Stimulated activated memory B cell treated with anti-CD40 and anti-IgM and Interleukin-4, amounts not matched to agents 10 μg/mL and 1 μg/mL and 100 μg/mL, for 72 hours (primary cell): ENCODE data around the gene LHFPL6.

Experiments
- ATAC-seq: fragments of 150-1000 bp; cut with Tn5 transposase; 2 replicates; pipeline ENCODE4 v1.10.0; 2021
- H3K27ac Mint-ChIP-seq: one replicate; pipeline ENCODE4 v1.8.0; 2022; ENCODE audit warnings: mild to moderate bottlenecking, mixed read lengths
- H3K27me3 Mint-ChIP-seq: one replicate; pipeline ENCODE4 v1.8.0; 2022; ENCODE audit warnings: mixed read lengths
- H3K36me3 Mint-ChIP-seq: one replicate; pipeline ENCODE4 v1.8.0; 2022; ENCODE audit warnings: mixed read lengths
- H3K4me1 Mint-ChIP-seq: one replicate; pipeline ENCODE4 v1.8.0; 2022; ENCODE audit warnings: mixed read lengths
- H3K4me3 Mint-ChIP-seq: one replicate; pipeline ENCODE4 v1.8.0; 2022; ENCODE audit warnings: mild to moderate bottlenecking, moderate library complexity, mixed read lengths
- H3K9me3 Mint-ChIP-seq: one replicate; pipeline ENCODE4 v1.8.0; 2022; ENCODE audit warnings: mixed read lengths

Gene LHFPL6

DNA sequence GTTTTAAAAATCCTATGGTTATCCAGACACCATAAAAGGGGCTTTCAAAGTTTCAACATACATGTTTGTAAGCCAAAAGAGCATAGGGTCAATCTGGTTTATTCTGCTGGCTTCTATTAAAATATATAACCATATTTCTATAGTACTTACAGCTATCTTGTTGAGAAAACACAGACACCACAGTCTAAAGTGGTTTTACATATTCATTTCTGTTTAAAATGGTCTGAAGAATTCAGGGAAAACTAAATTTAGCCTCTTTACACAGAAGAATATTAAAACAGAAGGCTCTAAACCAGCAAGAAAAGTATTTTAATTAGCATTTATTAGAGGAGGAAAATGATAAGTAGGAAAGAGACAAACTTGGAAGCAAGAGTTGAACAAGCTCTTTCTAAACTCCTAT lies 203.9 kb downstream of the LHFPL6 start:
- no peaks in the 10 kb centered on the region for H3K9me3 Mint-ChIP-seq
- no peak for ATAC-seq
- no peak overlapping the region for H3K4me3 Mint-ChIP-seq
- no peaks in the 10 kb centered on the region for H3K36me3 Mint-ChIP-seq
- H3K27me3 Mint-ChIP-seq: peaks cover 7% of the 10 kb centered on the region
- no peaks in the 10 kb centered on the region for H3K4me1 Mint-ChIP-seq
- no peak overlapping the region for H3K27ac Mint-ChIP-seq

DNA sequence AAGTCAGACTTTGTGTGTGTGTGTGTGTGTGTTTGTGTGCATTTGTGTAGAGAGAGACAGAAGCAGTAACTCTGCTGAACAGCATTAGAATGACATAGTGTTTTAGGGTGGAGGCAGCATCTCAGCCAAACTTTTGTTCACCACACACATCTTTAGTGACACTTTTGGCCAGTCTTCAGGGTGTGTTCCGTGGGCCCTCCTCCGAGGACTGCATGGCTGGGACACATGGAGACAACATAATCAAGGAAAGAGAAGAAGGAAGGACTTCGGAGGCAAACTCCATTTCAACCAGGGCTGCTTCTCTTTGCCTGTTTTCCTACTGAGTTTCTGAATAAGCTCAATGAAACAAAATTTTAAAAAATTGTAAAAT lies 205.1 kb downstream of the LHFPL6 start:
- H3K4me1 Mint-ChIP-seq: no peaks in the 10 kb centered on the region
- no peak for ATAC-seq
- no peak overlapping the region for H3K27ac Mint-ChIP-seq
- H3K4me3 Mint-ChIP-seq: no peak overlapping the region
- peaks cover 7% of the 10 kb centered on the region for H3K27me3 Mint-ChIP-seq
- H3K9me3 Mint-ChIP-seq: no peaks in the 10 kb centered on the region
- H3K36me3 Mint-ChIP-seq: no peaks in the 10 kb centered on the region

- H3K9me3 Mint-ChIP-seq: no peaks in the 10 kb centered on the region
- H3K36me3 Mint-ChIP-seq: no peaks in the 10 kb centered on the region
- no peak for ATAC-seq
- H3K27me3 Mint-ChIP-seq: peaks cover 7% of the 10 kb centered on the region
- no peaks in the 10 kb centered on the region for H3K4me1 Mint-ChIP-seq
- H3K27ac Mint-ChIP-seq: no peak overlapping the region
- H3K4me3 Mint-ChIP-seq: no peak overlapping the region
Observed at GRCh38 chr13:39397226-39397895, 205.6 kb downstream of the LHFPL6 start.

- Mint-ChIP-seq H3K27ac (no peak overlapping the region), H3K4me1 (no peaks in the 10 kb centered on the region), H3K9me3 (no peaks in the 10 kb centered on the region), H3K4me3 (no peak overlapping the region), H3K36me3 (no peaks in the 10 kb centered on the region), H3K27me3 (peaks cover 7% of the 10 kb centered on the region)
- ATAC-seq: no peak
Observed at GRCh38 chr13:39394796-39395678, 208.0 kb downstream of the LHFPL6 start.

GRCh38 chr13:39391761-39392160 lies 211.2 kb downstream of the LHFPL6 start:
- H3K4me1 Mint-ChIP-seq: no peaks in the 10 kb centered on the region
- no peak overlapping the region for H3K27ac Mint-ChIP-seq
- ATAC-seq: no peak
- H3K4me3 Mint-ChIP-seq: no peak overlapping the region
- peaks cover 6% of the 10 kb centered on the region for H3K27me3 Mint-ChIP-seq
- H3K36me3 Mint-ChIP-seq: no peaks in the 10 kb centered on the region
- no peaks in the 10 kb centered on the region for H3K9me3 Mint-ChIP-seq

DNA sequence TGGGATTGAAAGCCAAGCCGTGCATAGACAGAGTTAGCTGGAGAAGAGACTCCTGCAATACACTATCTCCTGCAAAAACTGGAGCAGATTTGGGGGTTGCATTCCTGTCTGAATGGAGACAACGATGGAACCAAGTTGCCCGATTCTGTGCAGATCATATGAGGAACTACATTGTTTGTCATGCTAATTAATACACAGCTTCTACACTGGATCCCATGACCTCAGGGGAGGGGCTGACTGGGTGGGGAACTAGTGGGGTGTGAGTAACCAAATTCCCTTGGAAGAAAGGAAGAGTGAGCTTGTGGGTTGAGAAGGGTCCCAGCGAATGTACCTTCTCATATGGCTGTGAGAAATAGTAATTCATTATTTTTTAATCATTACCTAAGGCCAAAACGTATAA lies 214.0 kb downstream of the LHFPL6 start:
- H3K4me3 Mint-ChIP-seq: no peak overlapping the region
- no peaks in the 10 kb centered on the region for H3K9me3 Mint-ChIP-seq
- H3K36me3 Mint-ChIP-seq: no peaks in the 10 kb centered on the region
- H3K27ac Mint-ChIP-seq: no peak overlapping the region
- no peaks in the 10 kb centered on the region for H3K4me1 Mint-ChIP-seq
- no peaks in the 10 kb centered on the region for H3K27me3 Mint-ChIP-seq
- no peak for ATAC-seq

DNA sequence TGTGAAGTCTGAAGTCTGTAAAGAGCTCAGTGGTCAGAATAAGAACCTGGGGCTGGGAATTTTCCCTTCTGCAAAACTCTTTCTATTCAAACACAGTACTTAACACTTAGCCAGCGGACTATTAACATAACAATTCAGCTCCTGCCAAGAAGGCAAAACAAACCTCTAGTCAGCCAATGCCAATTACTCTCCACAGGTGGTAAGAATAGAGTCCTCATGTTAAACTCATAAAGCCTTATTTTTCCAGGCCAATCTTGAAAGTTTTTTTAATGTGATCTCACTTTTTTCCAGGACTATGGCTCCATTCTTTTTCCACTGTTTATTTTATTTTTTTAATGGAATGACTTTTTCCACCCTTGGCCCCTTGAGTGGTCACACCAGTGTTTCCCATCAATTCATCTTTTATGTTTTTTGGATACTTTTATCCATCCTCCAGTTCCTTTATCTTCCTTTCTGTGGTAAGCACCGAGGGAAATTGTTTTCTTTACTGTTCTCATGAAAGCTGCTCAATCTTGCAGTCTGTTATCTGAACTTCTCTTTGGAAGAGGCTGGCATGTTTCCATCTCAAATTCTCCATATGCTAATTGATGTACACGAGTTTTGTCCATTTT lies 217.3 kb downstream of the LHFPL6 start:
- no peak for ATAC-seq
- no peak overlapping the region for H3K27ac Mint-ChIP-seq
- H3K4me3 Mint-ChIP-seq: no peak overlapping the region
- no peaks in the 10 kb centered on the region for H3K4me1 Mint-ChIP-seq
- H3K9me3 Mint-ChIP-seq: no peaks in the 10 kb centered on the region
- no peaks in the 10 kb centered on the region for H3K27me3 Mint-ChIP-seq
- H3K36me3 Mint-ChIP-seq: no peaks in the 10 kb centered on the region

- Mint-ChIP-seq H3K9me3 (no peaks in the 10 kb centered on the region), H3K27me3 (no peaks in the 10 kb centered on the region), H3K36me3 (no peaks in the 10 kb centered on the region)
Observed at GRCh38 chr13:39385154-39385553, 217.8 kb downstream of the LHFPL6 start.

DNA sequence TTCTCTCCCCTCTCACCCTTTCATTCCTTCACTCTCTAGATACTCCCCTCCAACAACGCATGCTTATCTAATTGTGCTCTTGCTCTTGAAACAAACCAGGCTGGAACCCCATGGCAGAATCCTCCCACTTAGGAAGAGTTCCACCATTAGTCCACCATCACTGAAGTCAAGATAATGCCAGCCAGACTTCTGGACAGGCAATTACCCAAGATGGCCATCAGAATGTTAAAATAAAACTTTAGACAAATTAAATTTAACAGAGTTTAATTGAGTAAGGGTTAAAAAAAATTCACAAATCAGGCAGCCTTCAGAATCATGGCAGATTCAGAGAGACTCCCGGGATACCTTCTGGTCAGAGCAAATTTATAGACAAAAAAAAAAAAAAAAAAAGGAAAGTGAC lies 221.5 kb downstream of the LHFPL6 start:
- Mint-ChIP-seq H3K36me3 (no peaks in the 10 kb centered on the region), H3K27ac (no peak overlapping the region), H3K27me3 (no peaks in the 10 kb centered on the region), H3K4me3 (no peak overlapping the region), H3K9me3 (no peaks in the 10 kb centered on the region), H3K4me1 (no peaks in the 10 kb centered on the region)
- ATAC-seq: no peak

More at GRCh38 chr13:39385154-39385553, 217.8 kb downstream of the LHFPL6 start:
- ATAC-seq: no peak
- Mint-ChIP-seq H3K4me3 (no peak overlapping the region), H3K27ac (no peak overlapping the region), H3K4me1 (no peaks in the 10 kb centered on the region)

- H3K9me3 Mint-ChIP-seq: no peaks in the 10 kb centered on the region
- H3K27me3 Mint-ChIP-seq: no peaks in the 10 kb centered on the region
- H3K27ac Mint-ChIP-seq: no peak overlapping the region
- ATAC-seq: no peak
- H3K36me3 Mint-ChIP-seq: no peaks in the 10 kb centered on the region
- no peaks in the 10 kb centered on the region for H3K4me1 Mint-ChIP-seq
- H3K4me3 Mint-ChIP-seq: no peak overlapping the region
Observed at GRCh38 chr13:39379667-39380655, 223.0 kb downstream of the LHFPL6 start.

GRCh38 chr13:39379118-39379517 lies 223.9 kb downstream of the LHFPL6 start:
- no peaks in the 10 kb centered on the region for H3K9me3 Mint-ChIP-seq
- no peak overlapping the region for H3K4me3 Mint-ChIP-seq
- H3K27me3 Mint-ChIP-seq: no peaks in the 10 kb centered on the region
- no peaks in the 10 kb centered on the region for H3K36me3 Mint-ChIP-seq
- H3K4me1 Mint-ChIP-seq: no peaks in the 10 kb centered on the region
- ATAC-seq: no peak
- no peak overlapping the region for H3K27ac Mint-ChIP-seq

DNA sequence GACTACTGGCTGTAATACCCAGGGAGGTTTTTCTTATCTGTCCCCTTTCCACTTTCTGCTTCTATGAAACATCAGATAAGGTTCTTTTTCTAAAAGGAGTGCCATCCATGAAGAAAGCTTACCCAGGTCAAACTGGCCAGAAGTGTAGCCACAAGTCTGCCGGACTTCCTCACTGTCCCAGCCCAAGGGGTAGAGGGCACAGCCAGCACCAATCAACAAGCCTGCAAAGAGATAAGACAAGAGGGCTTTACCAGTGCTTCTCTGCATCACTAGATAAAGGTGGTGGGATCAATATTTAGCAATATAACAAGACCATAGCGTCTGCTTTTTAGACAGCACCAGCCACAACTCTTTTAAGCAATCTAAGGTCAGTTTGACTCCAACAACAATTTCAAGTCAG lies 224.7 kb downstream of the LHFPL6 start:
- no peak for ATAC-seq
- no peak overlapping the region for H3K4me3 Mint-ChIP-seq
- no peak overlapping the region for H3K27ac Mint-ChIP-seq
- no peaks in the 10 kb centered on the region for H3K4me1 Mint-ChIP-seq
- H3K36me3 Mint-ChIP-seq: no peaks in the 10 kb centered on the region
- no peaks in the 10 kb centered on the region for H3K9me3 Mint-ChIP-seq
- no peaks in the 10 kb centered on the region for H3K27me3 Mint-ChIP-seq

- Mint-ChIP-seq H3K4me3 (no peak overlapping the region), H3K9me3 (no peaks in the 10 kb centered on the region), H3K27ac (no peak overlapping the region), H3K27me3 (no peaks in the 10 kb centered on the region), H3K36me3 (no peaks in the 10 kb centered on the region), H3K4me1 (no peaks in the 10 kb centered on the region)
- no peak for ATAC-seq
Observed at GRCh38 chr13:39377699-39378098, 225.3 kb downstream of the LHFPL6 start.

DNA sequence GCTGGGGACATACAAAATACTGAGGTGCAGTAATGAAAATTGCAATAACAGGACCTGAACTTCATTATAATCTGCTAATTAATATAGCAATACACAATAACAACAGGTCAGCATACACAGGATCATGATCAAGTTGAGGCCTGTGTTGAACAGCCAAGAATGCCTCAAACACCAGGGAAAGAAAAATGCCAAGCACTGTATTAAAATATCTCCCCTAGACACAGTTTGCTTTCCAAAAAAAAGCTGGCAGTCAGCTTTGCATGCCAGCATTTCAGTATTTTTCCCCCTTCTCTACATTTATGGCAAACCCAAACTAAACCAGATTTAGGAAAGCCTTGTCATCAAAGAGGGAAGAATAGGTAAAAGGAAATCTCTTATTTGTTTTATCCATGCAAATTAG lies 226.9 kb downstream of the LHFPL6 start:
- Mint-ChIP-seq H3K27ac (no peak overlapping the region), H3K9me3 (no peaks in the 10 kb centered on the region), H3K27me3 (no peaks in the 10 kb centered on the region), H3K4me3 (no peak overlapping the region), H3K4me1 (no peaks in the 10 kb centered on the region), H3K36me3 (no peaks in the 10 kb centered on the region)
- no peak for ATAC-seq

DNA sequence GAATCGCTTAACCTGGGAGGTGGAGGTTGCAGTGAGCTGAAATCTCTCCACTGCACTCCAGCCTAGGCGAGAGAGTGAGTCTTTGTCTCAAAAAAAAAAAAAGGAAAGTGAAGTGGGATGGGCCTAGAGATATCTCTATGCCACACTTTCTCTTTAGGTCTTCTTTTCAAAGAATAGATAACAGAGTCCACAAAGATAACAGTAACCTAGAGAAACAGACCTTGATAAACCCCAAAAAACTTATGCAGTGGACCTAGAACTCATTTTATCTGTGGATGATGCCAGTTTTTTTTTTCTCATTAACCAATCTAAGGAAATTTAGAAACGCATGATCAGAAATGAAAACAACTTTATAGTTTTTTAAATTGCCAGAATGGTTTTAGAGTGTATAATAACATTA lies 227.4 kb downstream of the LHFPL6 start:
- H3K4me3 Mint-ChIP-seq: no peak overlapping the region
- H3K27me3 Mint-ChIP-seq: no peaks in the 10 kb centered on the region
- H3K9me3 Mint-ChIP-seq: no peaks in the 10 kb centered on the region
- ATAC-seq: no peak
- no peaks in the 10 kb centered on the region for H3K4me1 Mint-ChIP-seq
- no peak overlapping the region for H3K27ac Mint-ChIP-seq
- H3K36me3 Mint-ChIP-seq: no peaks in the 10 kb centered on the region
